CD4-positive, alpha-beta T cell treated with Interleukin-15 for 1 hour (primary cell): Measurements from ENCODE around the gene NAP1L4.

ENCODE experiments used
- DNase-seq: peaks from one replicate; pipeline ENCODE4 v3.0.0-alpha.2; 2020

Gene NAP1L4

GRCh38 chr11:2991452-2992233 is 486 bp downstream of the NAP1L4 start:
- DNase-seq, result no peak

- DNase-seq, result no peak
These were observed 1.3 kb downstream of the NAP1L4 start for GRCh38 chr11:2990617-2991451.

- DNase-seq, result no peak
These were observed 2.6 kb downstream of the NAP1L4 start for GRCh38 chr11:2989551-2989950.

GRCh38 chr11:2989006-2989405 is 3.1 kb downstream of the NAP1L4 start:
- no peak for DNase-seq

- DNase-seq, result peak; percentile 38
These were observed 4.0 kb downstream of the NAP1L4 start for GRCh38 chr11:2987881-2988861.

GRCh38 chr11:2983908-2984307 is 8.2 kb downstream of the NAP1L4 start:
- no peak for DNase-seq

GRCh38 chr11:2982214-2982613 is 9.9 kb downstream of the NAP1L4 start:
- no peak for DNase-seq

GRCh38 chr11:2981130-2981529 is 11.0 kb downstream of the NAP1L4 start:
- DNase-seq, result no peak

- no peak for DNase-seq
These were observed 11.8 kb downstream of the NAP1L4 start for GRCh38 chr11:2980168-2980840.

GRCh38 chr11:2977113-2977512 is 15.0 kb downstream of the NAP1L4 start:
- no peak for DNase-seq

GRCh38 chr11:2976294-2977063 is 15.7 kb downstream of the NAP1L4 start:
- DNase-seq, result no peak

GRCh38 chr11:2975594-2975993 is 16.5 kb downstream of the NAP1L4 start:
- peak; percentile 46 for DNase-seq

GRCh38 chr11:2974272-2974671 is 17.9 kb downstream of the NAP1L4 start:
- DNase-seq, result no peak

- DNase-seq, result no peak
These were observed 23.7 kb downstream of the NAP1L4 start for GRCh38 chr11:2968341-2968900.

GRCh38 chr11:2964782-2965181 is 27.3 kb downstream of the NAP1L4 start:
- DNase-seq, result no peak

- DNase-seq, result no peak
These were observed 28.4 kb downstream of the NAP1L4 start for GRCh38 chr11:2963761-2964160.

GRCh38 chr11:2963112-2963754 is 28.9 kb downstream of the NAP1L4 start:
- DNase-seq, result no peak

GRCh38 chr11:2961080-2961479 is 31.0 kb downstream of the NAP1L4 start:
- DNase-seq, result no peak

GRCh38 chr11:2960139-2960538 is 32.0 kb downstream of the NAP1L4 start:
- no peak for DNase-seq

- no peak for DNase-seq
These were observed 33.9 kb downstream of the NAP1L4 start for GRCh38 chr11:2958251-2958650.
